Tracheal epithelial cell (primary cell): ENCODE measurements around the gene TBC1D13. TPM values are rescaled to one million over a fixed set of nuclear protein-coding genes. Genes with fewer than 3 reads are reported as not detected.

Source experiments
- total RNA-seq: library from RNA; depleted of rRNA; stranded (reverse); fragments of >200 nt; gene quantifications from 2 replicates; pipeline ENCODE4 v1.2.1, GENCODE V29; 2014

The TBC1D13 gene
- 5.5 and 10.7 TPM in 2 replicates for total RNA-seq

GRCh38 chr9:128786681-128787601 is at the start of gene TBC1D13:
TSS of gene TBC1D13 (plus strand) at chr9:128787253. CDS start at chr9:128787354, 101 bp downstream.

GRCh38 chr9:128771745-128772519 is 15.1 kb upstream of the TBC1D13 start, which contains the start of gene ZER1:
TSS of gene ZER1 (minus strand) at chr9:128771927. CDS start at chr9:128755565, 16,362 bp downstream.

GRCh38 chr9:128818099-128818838 is 31.2 kb downstream of the TBC1D13 start, which contains the start of gene ENDOG:
TSS of gene ENDOG (plus strand) at chr9:128818500. CDS start at chr9:128818685, 185 bp downstream.

GRCh38 chr9:128829477-128830251 is 42.6 kb downstream of the TBC1D13 start, which contains the start of gene SPOUT1:
TSS of gene SPOUT1 (minus strand) at chr9:128829794. CDS start at chr9:128829780, 14 bp downstream.

Other genes starting within 250 kb of the TBC1D13 start
- gene SPTAN1, start 234.7 kb upstream of the TBC1D13 start, total RNA-seq, result 137 and 229 TPM in 2 replicates
- 41.7 and 43.1 TPM in 2 replicates for gene DYNC2I2, start 130.4 kb upstream of the TBC1D13 start, total RNA-seq
- gene SET, start 98.0 kb upstream of the TBC1D13 start, total RNA-seq, result 528 and 661 TPM in 2 replicates
- 1.7 and 2.1 TPM in 2 replicates for gene PKN3, start 84.8 kb upstream of the TBC1D13 start, total RNA-seq
- 44.3 and 58.0 TPM in 2 replicates for gene ZDHHC12, start 63.1 kb upstream of the TBC1D13 start, total RNA-seq
- gene ZER1, start 15.3 kb upstream of the TBC1D13 start, total RNA-seq, result 15.8 and 23.4 TPM in 2 replicates
- 79.5 and 82.5 TPM in 2 replicates for gene ENDOG, start 31.2 kb downstream of the TBC1D13 start, total RNA-seq
- 12.3 and 22.8 TPM in 2 replicates for gene SPOUT1, start 42.5 kb downstream of the TBC1D13 start, total RNA-seq
- gene KYAT1, start 94.7 kb downstream of the TBC1D13 start, total RNA-seq, result 12.5 and 24.1 TPM in 2 replicates
- 254 and 316 TPM in 2 replicates for gene LRRC8A, start 94.9 kb downstream of the TBC1D13 start, total RNA-seq
- gene PHYHD1, start 133.7 kb downstream of the TBC1D13 start, total RNA-seq, result 1.1 and 13.3 TPM in 2 replicates
- 21.1 and 21.7 TPM in 2 replicates for gene DOLK, start 160.3 kb downstream of the TBC1D13 start, total RNA-seq
- 34.7 and 45.1 TPM in 2 replicates for gene NUP188, start 160.4 kb downstream of the TBC1D13 start, total RNA-seq
- gene SH3GLB2, start 241.1 kb downstream of the TBC1D13 start, total RNA-seq, result 46.0 and 60.0 TPM in 2 replicates
- 18.8 and 21.2 TPM in 2 replicates for gene MIGA2, start 249.4 kb downstream of the TBC1D13 start, total RNA-seq